Fibroblast of the aortic adventitia (primary cell): ENCODE data around the gene FOXO1. TPM values are rescaled to one million over a fixed set of nuclear protein-coding genes. Genes with fewer than 3 reads are reported as not detected.

Experiments
- DNase-seq: peaks from one replicate; pipeline ENCODE4 v3.0.0-alpha.2; 2010; ENCODE audit warnings: low read depth
- H3K4me3 ChIP-seq: 2 replicates; pipeline ENCODE4 v1.5.1; 2011; ENCODE audit warnings: low read depth, mild to moderate bottlenecking, control low read depth, low read length, moderate library complexity
- total RNA-seq: library from RNA; depleted of rRNA; stranded (reverse); fragments of >200 nt; gene quantifications from 2 replicates; pipeline ENCODE4 v1.2.3, GENCODE V29; 2012; ENCODE audit warnings: low replicate concordance
- TF ChIP-seq, protein P1 (sequence below): IDR thresholded peaks from 2 replicates; pipeline ENCODE4 v1.5.1; 2011; ENCODE audit warnings: mild to moderate bottlenecking, low read length, control low read depth, inconsistent platforms; ENCODE audit not compliant: insufficient read depth

The FOXO1 gene
- total RNA-seq, 1 donor: 3.2 TPM

DNA sequence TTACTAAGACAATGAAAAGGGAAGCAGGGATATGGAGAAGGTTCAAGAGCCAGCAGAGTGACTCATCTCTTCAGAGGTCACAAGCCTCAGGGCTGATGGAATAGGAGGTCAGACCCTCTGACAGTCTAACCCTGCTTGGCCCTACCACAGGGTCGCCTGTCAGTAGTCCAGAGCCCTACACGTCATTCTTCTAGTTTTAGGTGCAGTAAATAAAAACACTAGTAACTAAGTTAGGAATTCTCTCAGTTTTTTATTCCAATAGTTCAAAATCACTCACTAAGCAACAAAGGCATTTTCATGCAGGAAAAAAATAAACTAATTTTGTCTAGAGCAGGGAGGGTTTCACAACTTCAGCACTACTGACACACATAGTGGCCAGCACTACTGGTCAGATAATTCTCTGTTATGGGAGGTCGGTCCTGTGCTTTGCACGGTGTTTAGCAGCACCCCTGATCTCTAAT is 27.2 kb downstream of the FOXO1 start:
- TF ChIP-seq, protein P1, sequence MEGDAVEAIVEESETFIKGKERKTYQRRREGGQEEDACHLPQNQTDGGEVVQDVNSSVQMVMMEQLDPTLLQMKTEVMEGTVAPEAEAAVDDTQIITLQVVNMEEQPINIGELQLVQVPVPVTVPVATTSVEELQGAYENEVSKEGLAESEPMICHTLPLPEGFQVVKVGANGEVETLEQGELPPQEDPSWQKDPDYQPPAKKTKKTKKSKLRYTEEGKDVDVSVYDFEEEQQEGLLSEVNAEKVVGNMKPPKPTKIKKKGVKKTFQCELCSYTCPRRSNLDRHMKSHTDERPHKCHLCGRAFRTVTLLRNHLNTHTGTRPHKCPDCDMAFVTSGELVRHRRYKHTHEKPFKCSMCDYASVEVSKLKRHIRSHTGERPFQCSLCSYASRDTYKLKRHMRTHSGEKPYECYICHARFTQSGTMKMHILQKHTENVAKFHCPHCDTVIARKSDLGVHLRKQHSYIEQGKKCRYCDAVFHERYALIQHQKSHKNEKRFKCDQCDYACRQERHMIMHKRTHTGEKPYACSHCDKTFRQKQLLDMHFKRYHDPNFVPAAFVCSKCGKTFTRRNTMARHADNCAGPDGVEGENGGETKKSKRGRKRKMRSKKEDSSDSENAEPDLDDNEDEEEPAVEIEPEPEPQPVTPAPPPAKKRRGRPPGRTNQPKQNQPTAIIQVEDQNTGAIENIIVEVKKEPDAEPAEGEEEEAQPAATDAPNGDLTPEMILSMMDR: no peak
- H3K4me3 ChIP-seq: no peak overlapping the region
- DNase-seq: peak; percentile 60

DNA sequence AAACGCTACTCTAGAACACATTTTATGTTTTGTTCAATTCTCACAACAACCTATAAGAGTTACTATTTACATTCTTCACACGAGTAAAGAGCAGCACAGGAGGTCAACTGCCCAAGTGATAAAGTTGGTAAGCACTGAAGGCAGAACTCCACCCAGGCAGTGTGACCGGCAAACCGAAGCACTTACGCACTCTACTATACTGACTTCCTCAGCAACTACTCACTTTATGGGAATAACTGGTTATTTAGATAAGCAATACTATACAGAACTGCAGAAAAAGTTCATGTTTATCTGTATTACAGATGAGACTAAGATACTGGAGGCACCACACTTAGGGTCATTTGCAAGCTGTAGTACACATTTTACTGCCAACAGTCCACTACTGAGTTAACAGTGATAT is 28.8 kb downstream of the FOXO1 start:
- H3K4me3 ChIP-seq: no peak overlapping the region
- TF ChIP-seq, protein P1: no peak
- DNase-seq: no peak

DNA sequence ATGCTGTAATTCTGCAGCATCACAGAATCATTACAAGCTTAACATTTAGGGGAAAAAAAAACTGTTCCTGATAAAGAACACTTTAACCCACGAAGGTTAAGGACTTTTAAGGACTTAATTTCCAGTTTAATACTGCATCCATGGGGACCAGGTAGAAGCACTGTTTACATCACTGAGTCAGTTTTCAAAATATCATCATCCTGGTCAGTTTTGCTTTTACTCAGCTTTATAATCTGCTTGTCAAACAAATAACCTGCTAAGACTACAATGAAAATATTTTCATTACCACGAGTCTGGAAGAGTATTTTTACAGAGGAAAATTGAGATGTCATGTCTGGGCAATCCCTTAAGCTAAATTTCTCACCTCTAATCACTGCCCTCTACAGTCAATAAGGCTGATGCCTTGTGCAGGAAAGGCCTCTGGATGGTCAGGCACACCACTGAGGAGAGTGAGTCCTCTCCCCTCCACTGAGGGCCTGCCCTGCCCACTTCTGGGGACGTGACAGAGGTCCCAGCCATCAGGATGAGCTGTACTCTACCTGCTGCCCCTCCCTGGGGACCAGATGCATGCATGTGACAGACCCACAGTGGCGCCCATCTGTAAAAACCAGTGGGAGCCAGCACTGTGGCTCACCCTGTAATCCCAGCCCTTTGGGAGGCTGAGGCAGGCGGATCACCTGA is 31.0 kb downstream of the FOXO1 start:
- TF ChIP-seq, protein P1: no peak
- DNase-seq: no peak
- H3K4me3 ChIP-seq: no peak overlapping the region

DNA sequence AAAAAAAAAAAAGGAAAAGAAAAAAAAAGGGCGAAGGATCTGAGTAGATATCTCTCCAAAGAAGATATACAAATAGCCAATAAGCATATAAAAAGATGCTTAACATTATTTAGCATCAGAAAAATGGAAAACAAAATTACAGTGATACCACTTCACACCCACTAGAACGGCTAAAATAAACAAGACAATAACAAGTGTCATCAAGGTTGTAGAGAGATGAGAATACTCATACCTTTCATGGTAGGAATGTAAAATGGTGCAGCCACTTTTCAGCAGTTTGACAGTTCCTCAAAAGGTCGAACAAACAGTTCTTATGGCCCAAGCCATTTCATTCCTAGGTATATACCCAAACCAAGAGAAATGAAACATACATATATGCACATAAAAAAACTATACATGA is 33.5 kb downstream of the FOXO1 start:
- TF ChIP-seq, protein P1: no peak
- no peak overlapping the region for H3K4me3 ChIP-seq
- DNase-seq: no peak

DNA sequence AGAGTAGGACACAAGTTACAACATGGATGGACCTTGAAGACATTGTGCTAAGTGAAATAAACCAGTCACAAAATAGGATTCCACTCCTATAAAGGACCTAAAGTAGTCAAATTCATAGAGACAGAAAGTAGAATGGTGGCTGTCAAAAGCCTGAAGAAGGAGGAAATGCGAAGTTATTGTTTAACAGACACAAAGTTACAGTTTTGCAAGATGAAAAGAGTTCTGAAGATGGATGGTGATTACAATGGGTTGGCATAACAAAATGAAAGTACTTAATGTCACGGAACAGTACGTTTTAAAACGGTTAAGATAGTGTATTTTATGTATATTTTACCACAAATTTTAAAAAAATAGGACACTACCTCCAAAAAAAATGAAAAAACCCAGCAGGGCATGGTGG is 34.8 kb downstream of the FOXO1 start:
- no peak overlapping the region for H3K4me3 ChIP-seq
- DNase-seq: no peak
- TF ChIP-seq, protein P1: no peak

DNA sequence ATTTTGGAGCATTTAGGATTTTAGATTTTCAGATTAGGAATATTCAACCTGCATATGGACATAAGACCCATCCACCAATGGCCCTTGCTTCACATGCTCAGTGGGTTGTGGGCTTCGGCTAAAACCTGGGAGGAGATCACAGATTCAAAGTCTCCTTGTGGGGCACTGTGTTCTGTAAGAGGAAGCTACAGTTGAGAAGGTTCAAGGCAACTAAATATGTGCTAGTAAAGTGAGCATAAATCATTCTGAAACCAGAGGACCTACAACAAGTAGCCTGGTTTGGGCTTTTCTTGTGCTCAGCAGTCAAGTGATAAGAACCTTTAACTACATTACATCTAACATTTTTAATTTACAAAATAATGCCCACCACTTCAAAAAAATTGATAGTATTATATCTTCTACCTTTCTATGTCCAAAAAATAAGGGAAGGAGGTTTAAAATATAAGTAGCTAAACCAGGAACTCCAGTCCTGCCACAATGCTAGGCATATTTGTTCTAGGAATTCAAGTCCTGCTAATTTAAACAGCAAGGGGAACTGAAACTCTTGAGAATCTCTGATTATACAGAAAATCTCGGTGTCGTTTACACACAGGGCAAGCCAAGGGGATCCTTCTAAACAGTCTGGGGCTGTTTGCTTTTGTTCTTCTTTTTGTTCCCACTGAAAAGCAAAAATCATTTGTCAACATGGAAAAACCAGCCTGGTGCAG is 36.6 kb downstream of the FOXO1 start:
- no peak for DNase-seq
- H3K4me3 ChIP-seq: no peak overlapping the region
- TF ChIP-seq, protein P1: no peak
